DMS79 treated with DMSO at 0.1 percent for 48 hours (cell line): ENCODE measurements around the gene PANK2.
A peak's percentile ranks its signal among the peaks of the same experiment; 100 is the strongest.
"Not testable (repeated sequence)": the region's sequence is repeated elsewhere in the genome, so short reads cannot be mapped to it uniquely, and the experiment has no call there.

Experiments
- DNase-seq: peaks from one replicate; lab custom pipeline; 2025; lab: John Stamatoyannopoulos, UW

The PANK2 gene

DNA sequence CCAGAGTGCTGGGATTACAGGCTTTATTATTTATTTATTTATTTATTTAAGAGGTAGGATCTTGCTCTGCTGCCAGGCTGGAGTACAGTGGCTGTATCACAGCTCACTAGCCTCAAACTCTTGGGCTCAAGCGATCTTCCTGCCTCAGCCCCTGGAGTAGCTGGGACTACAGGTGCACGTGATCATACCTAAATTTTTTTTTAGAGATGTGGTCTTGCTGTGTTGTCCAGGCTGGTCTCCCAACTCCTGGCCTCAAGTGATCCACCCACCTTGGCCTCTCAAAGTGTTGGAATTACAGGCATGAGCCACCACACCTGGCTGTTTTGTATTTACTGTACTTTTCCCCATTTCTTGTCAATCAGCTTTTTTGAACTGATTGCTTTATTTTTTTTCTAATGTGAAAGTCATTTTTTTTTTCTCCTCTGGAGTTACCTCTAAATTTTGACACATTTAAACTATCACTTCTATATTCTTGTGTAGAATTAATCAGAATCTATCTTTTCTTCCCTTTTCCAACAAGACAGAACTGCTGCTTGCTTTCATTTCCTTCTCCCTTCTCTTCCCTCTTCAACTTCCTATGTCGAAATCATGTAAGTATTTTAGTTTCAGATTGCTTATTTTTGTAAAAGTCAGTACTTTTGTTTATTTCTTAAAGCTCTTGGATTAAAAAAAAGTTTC is 12.0 kb downstream of the PANK2 start:
- no peak for DNase-seq

DNA sequence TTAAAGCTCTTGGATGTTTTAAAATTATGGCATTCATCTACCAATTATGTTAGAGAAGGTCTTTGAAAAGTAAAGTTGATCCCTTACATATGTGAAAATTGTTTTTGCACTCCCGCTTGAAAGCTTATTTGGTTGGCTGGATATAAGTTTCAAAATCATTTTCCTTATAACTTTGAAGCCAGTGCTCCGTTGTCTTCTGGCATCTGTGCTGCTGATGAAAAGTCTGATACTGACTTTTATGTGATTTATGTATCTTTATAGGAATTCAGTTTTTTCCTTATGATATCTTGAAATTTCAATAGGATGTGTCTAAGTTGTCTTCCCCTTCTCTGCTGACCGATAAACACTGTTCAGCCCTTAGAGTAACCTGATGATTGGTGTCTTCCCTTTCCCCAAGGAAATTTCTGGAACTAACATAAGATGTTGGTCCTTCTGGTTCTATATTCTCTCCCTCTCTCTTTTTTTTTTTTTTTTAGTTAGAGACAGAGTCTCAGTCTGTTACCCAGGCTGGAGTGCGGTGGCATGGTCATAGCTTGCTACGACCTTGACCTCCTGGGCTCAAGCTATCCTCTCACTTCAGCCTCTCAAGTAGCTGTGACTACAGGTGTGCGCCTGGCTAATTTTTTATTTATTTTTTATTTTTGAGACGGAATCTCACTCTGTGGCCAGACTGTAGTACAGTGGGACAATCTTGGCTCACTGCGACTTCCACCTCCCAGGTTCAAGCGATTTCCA is 12.7 kb downstream of the PANK2 start:
- no peak for DNase-seq

DNA sequence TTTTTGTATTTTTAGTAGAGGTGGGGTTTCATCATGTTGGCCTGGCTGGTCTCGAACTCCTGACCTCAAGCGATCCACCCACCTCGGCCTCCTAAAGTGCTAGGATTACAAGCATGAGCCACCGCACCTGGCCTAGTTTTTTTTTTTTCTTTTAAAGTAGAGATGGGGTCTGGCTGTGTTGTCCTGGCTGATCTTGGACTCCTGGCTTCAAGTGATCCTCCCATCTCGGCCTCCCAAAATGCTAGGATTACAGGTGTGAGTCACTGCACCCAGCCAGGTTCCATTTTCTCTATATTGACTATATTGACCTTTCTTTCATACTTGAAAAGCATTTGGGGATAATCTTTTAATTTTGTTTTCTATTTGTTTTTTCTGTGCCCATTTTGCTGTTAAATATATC is 13.3 kb downstream of the PANK2 start:
- no peak for DNase-seq

DNA sequence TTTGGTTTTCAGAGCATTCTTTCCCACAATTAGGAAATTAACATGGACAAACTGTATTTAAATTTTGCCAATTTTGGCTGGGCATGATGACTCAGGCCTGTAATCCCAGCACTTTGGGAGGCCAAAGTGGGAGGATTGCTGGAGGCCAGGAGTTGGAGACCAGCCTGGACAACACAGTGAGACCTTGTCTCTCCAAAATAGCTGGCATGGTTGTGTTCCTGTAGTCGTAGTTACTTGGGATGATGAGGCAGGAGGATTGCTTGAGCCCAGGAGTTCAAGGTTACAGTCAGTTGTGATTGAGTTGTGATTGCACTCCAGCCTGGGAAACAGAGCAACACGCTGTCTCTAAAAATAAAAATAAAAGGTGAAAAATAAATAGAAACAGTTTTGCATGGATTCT is 15.0 kb downstream of the PANK2 start:
- no peak for DNase-seq

DNA sequence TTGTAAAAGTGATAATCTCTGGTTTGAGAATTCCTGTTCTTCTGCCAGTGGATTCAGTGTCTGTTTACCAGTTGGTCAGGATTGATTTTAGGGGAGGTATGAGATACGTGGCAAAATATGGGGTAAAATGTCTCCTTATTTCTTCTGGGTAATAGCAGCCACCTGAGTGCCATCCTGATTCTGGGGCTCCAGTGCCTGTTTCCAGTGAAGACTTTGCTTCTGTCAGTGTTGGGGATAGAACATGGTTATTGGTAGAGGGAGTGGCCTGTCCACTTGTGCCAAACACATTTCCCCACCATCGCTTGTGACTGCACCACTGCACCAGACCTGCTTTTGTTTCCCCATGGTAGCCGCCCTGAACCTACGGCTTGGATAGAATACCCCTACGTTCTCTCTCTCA is 15.7 kb downstream of the PANK2 start:
- no peak for DNase-seq

DNA sequence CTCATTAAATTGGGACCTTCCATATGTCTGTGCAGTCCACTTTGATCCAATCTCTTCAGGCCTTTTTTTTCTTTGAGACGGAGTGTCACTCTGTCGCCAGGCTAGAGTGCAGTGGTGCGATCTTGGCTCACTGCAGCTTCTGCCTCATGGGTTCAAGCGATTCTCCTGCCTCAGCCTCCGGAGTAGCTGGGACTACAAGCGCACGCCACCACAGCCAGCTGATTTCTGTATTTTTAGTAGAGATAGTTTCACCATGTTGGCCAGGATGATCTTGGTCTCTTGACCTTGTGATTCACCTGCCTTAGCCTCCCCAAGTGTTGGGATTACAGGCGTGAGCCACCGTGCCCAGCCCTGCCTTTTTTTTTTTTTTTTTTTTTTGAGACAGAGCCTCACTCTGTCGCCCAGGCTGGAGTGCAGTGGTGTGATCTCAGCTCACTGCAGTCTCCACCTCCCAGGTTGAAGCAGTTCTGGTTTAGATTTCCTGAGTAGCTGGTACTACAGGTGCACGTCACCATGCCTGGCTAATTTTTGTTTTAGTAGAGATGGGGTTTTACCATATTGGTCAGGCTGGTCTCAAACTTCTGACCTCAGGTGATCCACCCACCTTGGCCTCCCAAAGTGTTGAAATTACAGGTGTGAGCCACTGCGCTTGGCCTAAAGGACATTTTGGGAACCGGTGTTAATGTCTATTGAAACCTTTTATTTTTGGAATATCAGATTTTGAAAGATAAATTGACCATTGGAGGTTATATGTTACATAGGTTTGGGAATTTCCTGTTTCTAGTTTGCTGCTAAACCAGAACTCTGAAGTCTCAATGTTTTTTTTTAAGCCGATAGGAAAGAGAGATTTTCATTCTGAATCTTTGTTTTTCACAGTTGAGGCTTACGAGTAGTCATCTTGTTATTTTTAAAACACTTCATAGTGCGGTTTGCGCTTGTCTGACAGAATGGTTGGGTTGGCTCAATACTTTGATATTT is 17.8 kb downstream of the PANK2 start:
- not testable (repeated sequence) for DNase-seq

DNA sequence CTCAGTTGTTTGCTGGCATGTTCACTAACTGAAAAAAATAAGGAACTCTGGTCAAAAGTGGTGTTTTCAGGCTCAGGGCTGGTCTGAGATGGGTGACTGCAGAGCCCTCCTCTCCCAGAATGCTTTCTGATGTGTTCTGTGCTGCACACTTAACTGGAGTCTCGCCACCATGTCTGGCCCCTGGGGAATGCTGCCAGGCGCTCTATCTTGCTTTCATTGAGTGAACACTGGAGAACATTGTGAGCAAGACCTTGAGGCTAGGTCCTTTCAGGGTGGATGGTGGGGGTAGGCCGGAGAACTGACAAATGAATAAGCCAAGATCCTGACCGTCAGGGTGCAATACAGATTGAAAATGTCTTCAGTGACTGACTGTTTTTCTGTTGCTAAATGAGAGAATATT is 19.5 kb downstream of the PANK2 start:
- DNase-seq, result no peak

DNA sequence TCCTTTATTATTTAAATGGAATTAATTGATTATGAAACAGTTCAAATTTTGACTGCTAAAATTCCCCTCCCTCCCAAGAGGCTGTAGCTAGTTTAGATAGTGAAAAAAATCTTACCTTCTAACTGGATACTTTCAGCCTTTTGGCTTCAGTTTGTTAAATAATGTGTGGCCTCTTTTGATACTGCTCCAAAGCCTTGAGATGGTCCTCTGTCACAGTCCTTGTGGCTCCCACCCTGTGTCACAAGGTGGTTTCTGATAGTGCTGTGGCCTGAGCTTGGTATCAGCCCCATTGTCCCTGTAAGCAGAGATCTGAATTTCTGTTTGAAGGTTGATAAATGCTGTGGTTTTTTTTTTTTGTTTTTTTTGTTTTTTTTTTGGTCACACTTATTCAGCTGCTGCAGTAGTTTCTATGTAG is 20.8 kb downstream of the PANK2 start:
- no peak for DNase-seq

DNA sequence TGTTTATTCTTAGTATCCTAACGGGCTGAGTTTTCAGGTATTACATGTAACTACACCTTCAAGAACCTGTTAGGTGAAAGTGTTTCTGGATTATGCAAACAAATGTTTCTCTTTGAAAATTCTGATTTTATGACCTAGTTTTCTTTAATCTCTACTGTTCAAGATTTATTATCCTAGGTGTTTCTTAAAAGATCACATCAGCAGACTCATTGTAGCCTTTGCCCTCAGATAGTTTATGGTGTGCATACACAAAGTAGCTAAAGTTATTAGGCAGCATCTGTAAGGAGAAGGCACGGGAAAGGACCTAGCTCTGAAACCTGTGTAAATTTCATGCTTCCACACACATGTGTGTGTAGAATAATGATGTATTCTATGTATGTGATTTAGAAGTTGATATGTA is 21.7 kb downstream of the PANK2 start:
- no peak for DNase-seq

DNA sequence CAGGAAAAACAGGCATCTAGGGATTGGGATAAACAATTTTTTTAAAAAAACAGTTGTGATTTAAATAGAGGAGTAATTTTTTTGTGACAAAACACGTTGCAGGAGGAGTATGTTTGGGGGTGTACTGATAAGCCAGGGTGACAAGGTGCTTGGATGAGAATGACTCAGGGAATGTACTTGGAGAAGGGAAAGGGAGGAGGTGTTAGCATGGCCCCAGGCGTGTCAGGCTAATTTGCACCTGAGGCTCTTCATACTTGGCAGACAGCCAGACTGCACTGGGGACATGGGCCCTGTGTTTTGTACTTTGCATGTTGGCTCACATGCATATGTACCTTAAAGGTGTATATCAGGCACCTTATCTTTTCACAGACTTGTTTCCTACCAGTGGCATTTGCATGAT is 22.8 kb downstream of the PANK2 start:
- DNase-seq, result peak; percentile 7

DNA sequence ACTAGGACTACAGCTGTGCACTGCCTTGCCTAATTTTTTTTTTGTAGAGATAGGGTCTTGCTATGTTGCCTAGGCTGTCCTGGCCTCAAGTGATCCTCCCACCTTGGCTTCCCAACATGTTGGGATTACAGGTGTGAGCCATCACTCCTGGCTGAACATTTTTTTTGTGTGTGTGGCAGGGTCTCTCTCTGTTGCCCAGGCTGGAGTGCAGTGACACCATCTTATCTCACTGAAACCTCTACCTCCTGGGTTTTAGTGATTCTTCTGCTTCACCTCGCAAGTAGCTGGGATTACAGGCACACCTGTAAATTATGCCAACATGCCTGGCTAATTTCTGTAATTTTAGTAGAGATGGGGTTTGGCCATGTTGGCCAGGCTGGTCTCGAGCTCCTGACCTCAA is 25.3 kb downstream of the PANK2 start:
- no peak for DNase-seq

DNA sequence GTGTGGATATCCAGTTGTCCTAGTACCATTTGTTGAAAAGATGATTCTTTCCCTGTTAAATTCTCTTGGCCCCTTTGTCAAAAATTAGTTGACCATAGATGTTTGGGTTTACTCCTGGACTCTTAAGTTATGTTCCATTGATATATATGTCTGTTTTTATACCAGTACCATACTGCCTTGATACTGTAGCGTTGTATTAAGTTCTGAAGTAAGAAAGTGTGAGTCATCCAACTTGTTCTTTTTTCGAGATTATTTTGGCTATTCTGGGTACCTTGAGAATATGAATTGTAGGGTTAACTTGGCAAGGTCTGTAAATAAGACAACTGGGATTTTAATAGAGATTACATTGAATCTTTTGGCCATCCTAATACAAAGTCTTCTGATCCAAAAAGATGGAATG is 26.5 kb downstream of the PANK2 start:
- no peak for DNase-seq

DNA sequence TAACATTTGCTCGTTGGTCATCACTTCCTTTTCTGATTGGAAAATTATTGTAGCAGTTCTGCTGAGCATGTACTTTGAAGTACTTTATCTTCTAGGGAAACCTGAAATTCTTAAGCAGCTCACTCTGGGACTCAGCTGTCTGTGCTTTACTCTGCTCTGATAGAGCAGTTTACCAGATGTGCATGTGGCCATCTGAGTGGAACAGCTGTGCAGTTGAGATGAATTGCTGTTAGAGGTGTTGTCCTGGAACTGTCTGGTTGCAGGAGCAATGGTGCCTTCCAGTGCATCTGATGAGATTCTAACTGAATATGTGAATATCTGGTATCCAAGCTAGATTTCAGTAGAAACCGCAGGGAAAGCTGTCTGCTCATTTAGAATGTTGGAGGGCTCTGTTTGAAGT is 27.2 kb downstream of the PANK2 start:
- DNase-seq, result no peak

DNA sequence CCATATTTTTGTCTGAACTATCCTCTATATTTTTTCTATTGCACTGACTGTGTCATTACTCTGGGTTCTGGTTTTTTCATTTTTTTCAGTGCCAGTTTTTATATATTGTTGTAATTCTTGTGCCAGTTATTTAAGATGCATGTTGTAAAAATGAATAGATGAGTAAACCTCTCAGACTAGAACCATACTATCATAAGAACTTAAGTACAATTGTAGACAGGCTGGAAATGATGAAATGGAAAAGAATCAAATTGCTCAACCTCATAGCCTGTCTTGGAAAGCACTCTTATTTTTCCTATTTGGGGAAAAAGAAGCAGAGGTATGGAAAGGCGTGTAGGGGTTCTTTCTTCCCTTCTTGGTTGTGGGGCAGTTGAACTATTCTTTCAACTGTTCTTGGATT is 30.2 kb downstream of the PANK2 start:
- no peak for DNase-seq

DNA sequence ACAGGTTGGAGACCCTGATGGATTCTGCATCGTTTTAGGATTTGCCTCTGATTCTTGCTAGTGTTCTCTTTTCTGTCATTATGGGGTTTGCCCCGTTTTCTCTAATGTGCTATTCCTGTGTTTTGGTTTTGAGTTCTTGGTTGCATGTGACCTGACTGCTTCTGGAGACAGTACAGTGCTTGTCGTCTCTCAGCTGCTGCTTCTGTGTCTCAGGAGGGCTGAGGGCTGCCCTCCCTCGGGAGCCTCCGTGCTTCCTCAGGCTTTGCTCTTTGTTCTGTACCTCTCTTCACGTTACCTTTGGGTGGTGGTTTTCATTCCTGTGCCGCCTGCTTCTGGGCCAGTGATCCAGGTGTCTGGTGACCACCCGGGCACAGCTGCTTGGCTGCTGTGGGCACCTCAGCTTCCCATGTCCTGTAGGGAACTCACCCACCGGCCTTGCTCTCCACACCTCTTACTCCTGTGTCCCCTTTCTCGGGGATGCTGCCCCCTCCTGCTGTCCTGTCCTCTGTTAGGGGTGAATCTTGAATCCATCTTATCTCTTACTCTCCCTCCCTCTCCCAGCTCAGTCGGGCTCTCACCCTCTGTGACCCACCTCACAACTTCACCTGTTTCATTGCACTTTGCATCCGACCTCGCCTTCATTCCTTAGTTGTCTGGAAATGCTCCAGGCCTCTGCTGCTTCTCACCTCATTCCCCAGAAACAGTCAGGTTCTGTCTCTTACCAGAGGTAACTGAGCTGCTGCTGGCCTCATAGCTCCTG is 33.2 kb downstream of the PANK2 start:
- no peak for DNase-seq

DNA sequence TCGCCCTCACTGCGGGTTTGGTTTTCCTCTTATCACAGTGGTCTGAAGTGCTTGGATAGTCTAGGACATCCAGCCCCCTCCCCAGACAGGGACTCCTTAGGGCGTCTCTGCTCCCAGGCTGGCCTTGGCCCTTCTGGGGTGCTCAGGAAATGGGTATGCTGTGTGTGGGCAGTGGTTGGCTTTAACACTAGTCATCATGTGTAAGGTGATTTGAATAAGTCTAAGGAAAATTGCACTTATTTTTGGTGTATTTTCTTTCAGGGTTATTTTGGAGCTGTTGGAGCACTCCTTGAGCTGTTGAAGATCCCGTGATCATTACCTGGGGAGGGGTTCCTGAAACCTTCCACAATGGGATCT is 33.8 kb downstream of the PANK2 start:
- DNase-seq, result no peak

DNA sequence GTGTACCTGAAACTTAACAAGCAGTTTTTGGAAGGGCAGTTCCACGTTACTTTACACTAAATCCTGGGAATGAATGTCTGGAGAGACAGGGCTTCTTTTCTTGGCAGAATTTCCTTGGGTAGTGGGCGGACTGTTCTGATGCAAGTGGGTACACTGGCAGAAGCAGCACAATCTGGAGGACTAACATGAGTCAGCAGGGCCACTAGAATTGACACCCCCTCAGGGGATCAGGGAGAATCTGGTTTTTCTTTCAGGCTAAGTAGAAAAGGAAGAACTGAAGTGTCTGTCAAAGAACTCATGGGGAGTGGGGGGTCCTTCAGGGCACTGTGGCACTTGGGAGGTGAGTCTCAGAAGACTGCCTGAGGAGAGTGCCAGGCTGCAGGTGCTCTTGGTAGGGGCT is 34.6 kb downstream of the PANK2 start:
- DNase-seq, result no peak

DNA sequence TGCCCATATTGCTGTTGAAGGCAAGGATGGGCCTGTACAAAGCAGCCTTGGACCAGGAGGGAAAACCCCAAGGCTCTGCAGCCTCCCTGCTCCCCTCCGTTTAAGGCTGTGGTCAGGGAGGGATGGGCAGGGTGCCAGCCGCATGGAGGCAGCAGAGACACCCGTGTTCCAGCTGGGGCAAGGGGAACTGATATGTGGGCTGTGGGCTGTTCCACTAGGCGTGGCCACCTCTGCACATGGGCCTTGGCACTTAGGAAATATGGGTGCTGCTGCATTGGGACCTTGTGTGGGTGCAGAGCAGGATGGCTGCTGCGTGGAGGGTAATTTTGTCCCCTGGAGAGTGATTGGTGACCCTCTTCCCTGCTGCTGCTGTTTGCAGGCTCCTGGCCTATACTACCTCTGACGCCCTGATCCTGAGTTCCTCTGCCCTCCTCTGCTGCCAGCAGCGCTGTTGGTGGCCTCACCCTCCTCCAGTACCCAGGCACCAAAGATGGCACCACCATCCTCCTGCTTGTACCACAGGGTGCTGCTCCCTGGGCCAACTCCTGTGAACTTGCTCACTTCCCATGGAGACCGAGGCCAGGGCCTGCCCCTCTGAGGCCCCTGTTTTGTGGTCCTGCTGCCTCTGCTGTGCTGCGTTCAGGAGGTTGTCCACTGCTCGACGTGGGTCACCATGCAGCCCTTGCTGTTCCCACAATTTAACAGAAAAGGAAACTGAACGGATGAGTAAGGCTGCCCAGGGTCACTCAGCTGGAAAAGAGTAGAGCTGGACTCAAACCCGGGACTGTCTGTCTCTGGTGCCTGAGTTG is 35.3 kb downstream of the PANK2 start:
- DNase-seq, result no peak

DNA sequence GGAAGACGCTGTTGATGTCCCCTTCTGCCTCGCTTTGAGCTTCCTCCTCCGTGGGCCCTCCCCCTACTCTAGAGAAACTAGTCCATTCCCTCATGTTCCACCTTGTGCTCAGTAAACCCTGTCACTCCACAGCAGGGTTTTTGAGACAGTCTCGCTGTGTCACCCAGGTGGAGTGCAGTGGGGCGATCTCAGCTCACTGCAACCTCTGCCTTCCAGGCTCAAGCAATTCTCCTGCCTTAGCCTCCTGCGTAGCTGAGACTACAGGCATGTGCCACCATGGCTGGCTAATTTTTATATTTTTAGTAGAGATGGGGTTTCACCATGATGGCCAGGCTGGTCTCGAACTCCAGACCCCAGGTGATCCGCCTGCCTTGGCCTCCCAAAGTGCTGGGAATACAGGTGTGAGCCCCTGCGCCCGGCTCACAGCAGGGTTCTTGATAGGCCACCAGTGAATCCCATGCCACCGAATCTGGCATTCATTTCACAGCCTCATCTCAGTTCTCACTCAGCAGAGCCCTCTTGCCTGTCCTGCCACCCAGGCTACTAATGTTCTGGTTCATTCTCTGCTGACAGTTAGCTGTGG is 36.0 kb downstream of the PANK2 start:
- no peak for DNase-seq

DNA sequence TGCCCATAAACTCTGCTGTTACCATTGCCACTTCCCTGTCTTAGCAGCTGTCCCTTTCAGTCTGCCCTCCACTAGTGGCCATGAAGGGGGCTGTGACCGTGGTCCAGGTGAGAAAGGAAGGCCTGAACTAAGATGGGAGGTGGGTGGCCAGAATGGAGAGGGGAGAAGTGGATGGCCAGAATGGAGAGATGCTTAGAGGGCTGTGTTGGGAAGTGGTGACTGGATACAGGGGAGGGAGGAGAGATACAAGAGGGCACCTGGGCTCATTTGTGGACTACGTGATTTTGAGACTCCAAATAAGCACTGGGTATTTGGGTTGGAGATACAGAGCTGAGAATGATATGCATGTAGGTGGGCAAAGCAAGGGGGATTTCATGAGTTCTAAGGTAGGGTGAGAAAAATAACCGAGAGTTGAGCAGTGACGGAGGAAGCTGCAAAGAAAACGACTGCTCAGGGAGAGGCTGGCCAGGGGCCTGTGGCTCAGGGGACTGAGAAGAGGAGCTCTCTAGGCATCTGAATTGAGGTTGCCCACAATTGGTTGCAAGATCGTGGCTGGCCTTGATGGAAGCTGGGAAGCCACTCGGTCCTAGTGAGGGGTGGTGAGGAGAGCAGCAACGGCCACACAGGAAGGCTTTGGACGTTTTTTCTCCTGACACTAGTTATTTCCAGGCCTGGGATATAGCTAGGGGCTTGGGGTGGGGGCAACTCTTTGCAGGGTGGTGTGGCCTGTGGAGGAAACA is 36.9 kb downstream of the PANK2 start:
- no peak for DNase-seq
